HL-60/S4 treated with retinoic acid at 250 ng/mL for 4 days and 3 days (cell line): ENCODE results near the gene RAB17.

Experiments used
- in situ Hi-C: fragments of 300-500 bp; cut with MboI; formaldehyde crosslinking; loops from 2 replicates; pipeline ENCODE4 v1.7.0; 2022; ENCODE audit warnings: low sequenced_read_pairs

Gene RAB17, protein sequence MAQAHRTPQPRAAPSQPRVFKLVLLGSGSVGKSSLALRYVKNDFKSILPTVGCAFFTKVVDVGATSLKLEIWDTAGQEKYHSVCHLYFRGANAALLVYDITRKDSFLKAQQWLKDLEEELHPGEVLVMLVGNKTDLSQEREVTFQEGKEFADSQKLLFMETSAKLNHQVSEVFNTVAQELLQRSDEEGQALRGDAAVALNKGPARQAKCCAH

GRCh38 chr2:237590272-237591140 is at the start of gene RAB17:
RAB17 (minus strand) TSS chr2:237590734; CDS start chr2:237586154, 4,580 bp downstream.
- in situ Hi-C loops: no loop called here

- in situ Hi-C loops: no loop called here
Measured at GRCh38 chr2:237639836-237640220, 49.3 kb upstream of the RAB17 start.

GRCh38 chr2:237639052-237639835 is 48.7 kb upstream of the RAB17 start:
- in situ Hi-C loops: no loop called here

DNA sequence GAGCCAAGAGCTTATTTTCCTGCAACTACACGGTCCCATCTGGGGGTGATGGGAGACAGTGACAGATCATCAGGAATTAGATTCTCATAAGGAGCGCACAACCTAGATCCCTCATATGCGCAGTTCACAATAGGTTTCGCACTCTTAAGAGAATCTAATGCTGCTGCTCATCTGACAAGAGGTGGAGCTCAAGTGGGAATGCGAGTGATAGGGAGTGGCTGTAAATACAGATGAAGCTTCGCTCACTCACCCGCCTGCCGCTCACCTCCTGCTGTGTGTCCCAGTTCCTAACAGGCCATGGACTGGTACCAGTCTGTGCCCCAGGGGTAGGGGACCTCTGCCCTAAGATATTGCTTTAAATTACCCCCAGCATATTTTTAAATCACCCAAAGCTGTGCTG is 47.6 kb upstream of the RAB17 start:
- in situ Hi-C loops: no loop called here

- in situ Hi-C loops: no loop called here
Measured at GRCh38 chr2:237637429-237638135, 47.0 kb upstream of the RAB17 start.

- in situ Hi-C loops: no loop called here
Measured at GRCh38 chr2:237636578-237636977, 46.0 kb upstream of the RAB17 start.

- in situ Hi-C loops: no loop called here
Measured at GRCh38 chr2:237633061-237633561, 42.6 kb upstream of the RAB17 start.

DNA sequence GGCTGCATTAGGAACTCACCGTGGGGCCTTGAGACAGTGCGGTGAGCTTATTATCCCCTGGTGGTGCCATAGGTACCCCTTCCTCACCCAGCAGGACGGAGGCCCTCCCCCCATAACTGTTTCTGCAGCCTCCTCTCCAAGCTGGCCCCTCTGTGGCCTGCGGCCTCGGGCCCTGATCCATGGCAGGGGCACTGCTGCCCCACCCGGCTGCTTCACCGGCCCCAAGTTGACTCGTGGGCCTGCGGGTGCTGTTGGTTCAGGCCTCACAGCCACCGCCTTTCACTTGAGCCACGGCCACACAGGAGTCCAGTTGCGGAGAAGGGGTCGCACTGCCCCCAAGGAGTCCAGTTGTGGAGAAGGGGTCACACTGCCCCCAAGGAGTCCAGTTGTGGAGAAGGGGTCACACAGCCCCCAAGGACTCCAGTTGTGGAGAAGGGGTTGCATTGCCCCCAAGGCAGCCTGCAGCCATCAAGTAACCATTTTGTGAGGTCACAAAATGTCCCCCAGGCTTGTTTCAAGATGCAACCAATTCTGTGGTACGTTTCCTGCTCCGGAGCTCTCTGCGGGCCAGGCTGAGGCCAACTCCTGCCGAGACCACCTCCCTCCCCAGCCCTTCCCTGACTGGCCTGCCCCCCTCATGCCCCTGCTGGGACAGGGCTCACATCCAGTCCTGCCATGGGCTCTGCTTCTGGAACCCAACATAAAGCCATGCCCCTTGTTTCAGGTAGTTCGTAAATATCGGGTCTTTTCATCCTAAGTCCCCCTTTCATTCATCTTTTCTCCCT is 41.5 kb upstream of the RAB17 start:
- in situ Hi-C loops: no loop called here

DNA sequence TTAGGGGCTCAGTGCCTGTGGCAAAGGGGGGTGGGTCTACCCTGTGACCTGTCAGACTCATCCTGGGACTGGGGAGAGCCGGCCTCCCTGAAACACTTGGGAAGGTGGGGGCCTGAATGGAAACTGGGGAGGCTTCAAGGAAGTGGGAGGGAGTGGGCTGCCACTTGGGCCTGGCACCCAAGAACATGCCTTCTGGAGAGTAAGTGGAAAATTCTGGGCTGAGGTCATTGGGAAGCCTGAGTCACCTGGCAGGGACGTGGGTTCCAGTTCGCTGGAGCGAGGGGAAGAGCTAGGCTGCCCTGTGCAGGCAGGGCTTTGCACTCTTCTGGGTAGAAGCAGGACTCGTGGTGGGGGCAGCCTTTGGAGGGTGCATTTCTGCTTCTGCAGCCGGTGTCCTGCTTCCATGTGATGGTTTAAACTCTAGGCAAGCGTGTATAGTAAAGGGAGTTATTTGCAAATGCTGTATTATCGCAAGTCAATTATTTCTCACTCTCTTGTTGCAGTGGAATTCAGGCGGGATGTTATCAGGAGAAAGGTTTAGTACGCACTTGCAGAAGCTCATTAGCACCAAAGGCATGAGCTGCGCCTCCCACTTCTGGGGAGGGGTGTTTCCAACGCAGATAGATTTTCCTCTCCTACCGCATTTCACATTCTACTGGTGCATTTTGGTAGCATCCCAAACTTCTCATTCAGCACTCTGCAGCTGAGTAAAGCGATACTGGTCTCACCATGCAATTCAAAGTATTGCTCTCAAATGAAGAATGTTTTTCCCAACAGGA is 40.7 kb upstream of the RAB17 start:
- in situ Hi-C loops: no loop called here

- in situ Hi-C loops: no loop called here
Measured at GRCh38 chr2:237630216-237631000, 39.9 kb upstream of the RAB17 start.

DNA sequence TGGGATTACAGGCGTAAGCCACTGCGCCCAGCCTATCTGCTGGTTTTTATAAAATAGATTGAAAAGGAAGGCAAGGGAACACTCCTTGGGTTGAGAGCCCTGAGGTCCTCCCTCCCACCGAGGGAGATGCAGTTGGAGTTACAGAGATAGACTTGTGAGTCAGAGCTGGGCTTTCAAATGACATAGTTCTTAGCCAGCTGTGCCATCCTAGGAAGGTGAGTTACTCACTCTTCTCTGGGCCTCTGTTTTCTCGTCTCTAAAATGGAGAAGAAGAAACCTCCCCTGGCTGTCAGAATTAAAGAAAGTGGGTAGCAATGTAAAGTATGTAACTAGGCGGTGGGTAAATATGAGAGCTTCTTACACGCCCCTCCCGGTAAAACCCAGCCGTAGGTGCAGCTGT is 39.2 kb upstream of the RAB17 start:
- in situ Hi-C loops: no loop called here

- in situ Hi-C loops: no loop called here
Measured at GRCh38 chr2:237629188-237629534, 38.6 kb upstream of the RAB17 start.

DNA sequence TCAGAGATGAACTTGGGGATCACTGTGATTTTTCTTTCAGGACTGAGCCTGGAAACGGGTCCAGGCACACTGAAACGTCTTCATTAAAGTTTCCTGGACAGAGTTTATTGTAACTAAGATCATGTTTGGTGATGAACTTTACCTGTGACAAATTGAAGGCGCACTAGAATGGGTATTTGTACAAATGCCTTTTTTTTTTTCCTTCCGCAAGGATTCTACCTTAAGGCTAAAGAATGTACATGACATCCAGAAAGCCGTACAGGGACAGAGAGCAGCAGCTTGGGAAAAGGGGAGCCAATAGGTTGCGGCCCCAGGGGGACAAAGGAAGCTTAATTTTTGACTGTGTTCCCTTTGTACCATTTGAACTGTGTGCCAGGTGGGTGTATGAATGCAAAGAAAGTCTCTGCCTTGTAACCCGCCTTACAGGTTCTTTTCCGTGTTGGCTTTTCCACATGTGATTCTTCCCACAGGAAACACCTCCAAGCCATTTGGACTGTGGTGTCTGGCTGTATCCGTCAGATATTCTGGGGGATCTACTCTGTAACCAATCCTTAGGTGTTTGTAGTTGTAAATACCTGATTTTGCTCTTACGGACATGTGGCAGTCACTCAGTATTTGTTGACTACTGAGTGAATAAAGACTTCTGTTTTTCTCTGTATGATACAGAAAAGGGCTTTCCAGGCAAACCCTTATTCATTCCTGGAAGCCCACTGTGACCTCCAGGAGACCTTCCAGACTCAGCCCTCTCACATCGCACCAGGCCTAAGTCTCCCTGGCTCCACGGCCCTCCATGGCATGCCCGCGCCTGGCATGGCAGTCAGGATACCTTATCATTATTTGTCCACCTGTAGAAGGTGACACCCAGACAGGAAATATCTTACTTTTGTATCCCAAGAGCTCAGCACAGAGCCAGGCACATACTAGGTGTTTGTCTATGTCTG is 38.0 kb upstream of the RAB17 start:
- in situ Hi-C loops: no loop called here

- in situ Hi-C loops: no loop called here
Measured at GRCh38 chr2:237627441-237628246, 37.1 kb upstream of the RAB17 start, which contains the start of gene LRRFIP1. LRRFIP1 (plus strand) TSS chr2:237627587; CDS start chr2:237627645, 58 bp downstream.

DNA sequence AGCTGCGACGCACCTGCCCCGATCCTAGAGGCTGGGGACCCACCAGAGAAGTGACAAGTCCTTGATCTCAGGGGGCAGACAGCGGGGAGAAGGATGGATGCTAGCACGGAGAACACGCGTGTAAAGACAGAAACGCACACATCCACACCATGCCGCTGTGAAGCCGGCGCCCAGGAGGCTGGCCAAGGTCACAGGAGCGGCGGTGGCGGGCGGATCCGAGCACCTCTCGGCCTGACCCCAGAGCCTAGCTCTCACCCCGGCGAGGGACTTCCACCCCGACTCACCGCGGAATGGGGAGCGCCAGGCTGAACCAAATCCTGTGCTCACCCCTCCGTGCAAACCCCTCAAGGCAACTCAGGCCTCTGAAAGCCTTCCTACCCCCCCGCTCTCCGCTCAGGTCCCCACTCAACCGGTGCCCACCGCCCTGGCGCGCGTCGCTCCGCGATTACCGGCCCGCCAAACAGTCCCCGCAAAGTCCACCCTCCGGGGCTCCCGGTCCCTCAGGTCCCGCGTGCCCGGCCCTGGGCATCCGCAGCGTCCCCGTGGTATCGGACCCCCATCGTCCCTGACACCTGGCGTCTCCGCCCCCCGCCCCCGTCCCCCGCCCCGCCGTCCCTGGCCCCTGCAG is 36.4 kb upstream of the RAB17 start:
- in situ Hi-C loops: no loop called here

DNA sequence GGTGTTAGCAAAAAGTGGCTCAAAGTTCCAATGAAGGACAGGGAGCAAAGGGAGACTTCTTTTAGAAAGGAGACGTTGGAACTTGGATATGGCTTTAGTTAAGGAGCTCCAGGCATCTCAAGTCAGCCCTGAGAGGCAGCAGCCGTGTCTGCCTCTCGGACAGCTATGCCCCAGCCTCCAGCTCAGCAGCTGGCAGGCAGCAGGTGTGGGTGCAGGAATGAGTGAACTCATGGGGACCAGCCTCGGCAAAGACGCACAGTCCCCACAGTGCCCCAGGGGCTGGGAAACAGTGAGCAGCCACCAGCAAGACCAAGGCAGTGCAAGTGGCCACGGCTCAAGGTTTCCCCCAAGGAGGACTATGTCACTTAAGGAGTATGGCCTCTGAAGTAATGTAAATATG is 35.2 kb upstream of the RAB17 start:
- in situ Hi-C loops: no loop called here
